Left lung (tissue), 10 donors: ENCODE measurements around the gene PJVK. TPM values are rescaled to one million over a fixed set of nuclear protein-coding genes. Genes with fewer than 3 reads are reported as not detected.

Experiments
- ATAC-seq: fragments of 200-7000 bp; cut with Tn5 transposase; one replicate; pipeline ENCODE4 v1.9.1; 2020; ENCODE audit warnings: moderate library complexity
- DNase-seq, 4 donors: peaks; one replicate each; pipeline ENCODE4 v3.0.0-alpha.2; 2013 to 2020
- H3K27ac ChIP-seq, 2 donors: fragments of 200-600 bp; sonication (generic) in 1 of 2; one replicate each; pipeline versions ENCODE4 v1.5.0 to v1.8.0; 2020 to 2021
- H3K27me3 ChIP-seq, 2 donors: fragments of 200-600 bp; sonication (generic) in 1 of 2; one replicate each; pipeline versions ENCODE4 v1.5.0 to v1.8.0; 2020 to 2021
- H3K36me3 ChIP-seq, 2 donors: fragments of 200-600 bp; sonication (generic) in 1 of 2; one replicate each; pipeline versions ENCODE4 v1.5.0 to v1.8.0; 2020 to 2021
- H3K4me1 ChIP-seq, 2 donors: fragments of 200-600 bp; one replicate each; pipeline ENCODE4 v1.8.0; 2021
- H3K4me3 ChIP-seq, 2 donors: fragments of 200-600 bp; sonication (generic) in 1 of 2; one replicate each; pipeline versions ENCODE4 v1.5.0 to v1.8.0; 2020 to 2021; ENCODE audit warnings: mild to moderate bottlenecking in 1 of 2
- H3K9me3 ChIP-seq, 2 donors: fragments of 200-600 bp; sonication (generic) in 1 of 2; one replicate each; pipeline versions ENCODE4 v1.5.0 to v1.8.0; 2020 to 2021
- CTCF ChIP-seq, 2 donors: fragments of 200-600 bp; sonication (generic) in 1 of 2; IDR thresholded peaks; one replicate each; pipeline versions ENCODE4 v1.5.0 to v1.8.0; 2021; ENCODE audit warnings: antibody characterized with exemption in 2 of 2
- intact Hi-C, 2 donors: fragments of 100-400 bp; cut with DNase I; formaldehyde crosslinking; loops; one replicate each; pipeline versions ENCODE4 v1.11.2 to v1.14.2; 2022
- polyA plus RNA-seq, 6 donors: library from polyadenylated mRNA; unstranded; fragments of 120-200 nt; gene quantifications; one replicate each; pipeline ENCODE4 v1.2.1, GENCODE V29; 2013; ENCODE audit not compliant: insufficient read length in 6 of 6
- total RNA-seq, 2 donors: library from RNA; stranded (reverse); fragmentation: NEBNext Ultra II Directional; extraction: Animal tissue kit (Norgen Biotek cat#: 25700); gene quantifications; one replicate each; pipeline ENCODE4 v1.2.1, GENCODE V29; 2021
- donor health status: DM: no; HTN: yes; CAD: no.
- donor health status: DM: no; HTN: no; CAD: no.

PJVK gene
- total and polyA plus RNA-seq, 8 donors, result 2.0 to 13.7 (median 11.3) TPM

- no peak for TF ChIP-seq CTCF (IDR thresholded peaks at IDR 0.05)
- peaks cover 0 to 4% of the 10 kb centered on the region in 2 donors for H3K9me3 ChIP-seq
- no peak overlapping the region for H3K4me3 ChIP-seq
- no peaks in the 10 kb centered on the region for H3K4me1 ChIP-seq
- H3K36me3 ChIP-seq, result peaks cover 0 to 80% of the 10 kb centered on the region in 2 donors
- ATAC-seq (no peak), DNase-seq (no peak)
- no peak overlapping the region for H3K27ac ChIP-seq
- intact Hi-C loops, result no loop called here
- no peaks in the 10 kb centered on the region for H3K27me3 ChIP-seq
Observed at GRCh38 chr2:178429336-178429735, 21.8 kb upstream of the PJVK start.

- H3K9me3 ChIP-seq, result no peaks in the 10 kb centered on the region
- no peak overlapping the region for H3K4me3 ChIP-seq
- peaks cover 0 to 90% of the 10 kb centered on the region in 2 donors for H3K36me3 ChIP-seq
- intact Hi-C loops, result no loop called here
- H3K4me1 ChIP-seq, result no peaks in the 10 kb centered on the region
- TF ChIP-seq CTCF (IDR thresholded peaks at IDR 0.05), result no peak
- ATAC-seq, result no peak
- no peak for DNase-seq
- H3K27me3 ChIP-seq, result no peaks in the 10 kb centered on the region
- H3K27ac ChIP-seq, result no peak overlapping the region
Observed at GRCh38 chr2:178436662-178437061, 14.5 kb upstream of the PJVK start.

- no peak overlapping the region for H3K27ac ChIP-seq
- no peaks in the 10 kb centered on the region for H3K9me3 ChIP-seq
- TF ChIP-seq CTCF (IDR thresholded peaks at IDR 0.05), result no peak
- H3K4me3 ChIP-seq, result no peak overlapping the region
- no peaks in the 10 kb centered on the region for H3K27me3 ChIP-seq
- ATAC-seq, result no peak
- H3K4me1 ChIP-seq, result no peaks in the 10 kb centered on the region
- H3K36me3 ChIP-seq, result peaks cover 0 to 89% of the 10 kb centered on the region in 2 donors
- intact Hi-C loops, result no loop called here
- no peak for DNase-seq
Observed at GRCh38 chr2:178441426-178441825, 9.8 kb upstream of the PJVK start.

GRCh38 chr2:178448968-178449661, 2.1 kb upstream of the PJVK start:
- H3K27ac ChIP-seq, result peak overlapping the region in 1 of 2 donors; percentile 96
- DNase-seq, result peak in 1 of 4 donors; percentile 12
- intact Hi-C loops, result no loop called here
- H3K36me3 ChIP-seq, result peaks cover 0 to 36% of the 10 kb centered on the region in 2 donors
- peaks cover 6 to 32% of the 10 kb centered on the region in 2 donors for H3K4me1 ChIP-seq
- no peak for TF ChIP-seq CTCF (IDR thresholded peaks at IDR 0.05)
- H3K9me3 ChIP-seq, result no peaks in the 10 kb centered on the region
- peak overlapping the region in 1 of 2 donors; percentile 81 for H3K4me3 ChIP-seq
- no peak for ATAC-seq
- H3K27me3 ChIP-seq, result no peaks in the 10 kb centered on the region

GRCh38 chr2:178449700-178450523, 1.3 kb upstream of the PJVK start:
- peak overlapping the region; percentile 93 to 96 for H3K27ac ChIP-seq
- ATAC-seq (no peak), DNase-seq (peak in 1 of 4 donors; percentile 33)
- no peak for TF ChIP-seq CTCF (IDR thresholded peaks at IDR 0.05)
- H3K36me3 ChIP-seq, result peaks cover 0 to 29% of the 10 kb centered on the region in 2 donors
- no peaks in the 10 kb centered on the region for H3K9me3 ChIP-seq
- H3K27me3 ChIP-seq, result no peaks in the 10 kb centered on the region
- H3K4me1 ChIP-seq, result peaks cover 6 to 32% of the 10 kb centered on the region in 2 donors
- intact Hi-C loops, result no loop called here
- H3K4me3 ChIP-seq, result peak overlapping the region; percentile 54 to 81
